Psoas muscle (tissue), 8 donors: ENCODE measurements around the gene PCYOX1L. TPM values are rescaled to one million over a fixed set of nuclear protein-coding genes. Genes with fewer than 3 reads are reported as not detected.
A peak's percentile ranks its signal among the peaks of the same experiment; 100 is the strongest.

Experiments used
- ATAC-seq, 4 donors: fragments of 200-7000 bp; cut with Tn5 transposase; one replicate each; pipeline ENCODE4 v1.9.1; 2020; ENCODE audit warnings: moderate library complexity in 3 of 4, mild to moderate bottlenecking in 2 of 4
- DNase-seq, 2 donors: peaks; one replicate each; pipeline ENCODE4 v3.0.0-alpha.2; 2020
- H3K27ac ChIP-seq: fragments of 200-600 bp; one replicate; pipeline ENCODE4 v1.8.0; 2022
- H3K27me3 ChIP-seq, 3 donors: fragments of 200-600 bp in 1 of 3; one replicate each; pipeline versions ENCODE4 v1.6.1 to v1.8.0; 2013 to 2022; ENCODE audit warnings: low read length in 2 of 3, mild to moderate bottlenecking in 2 of 3, moderate library complexity in 1 of 3; ENCODE audit not compliant: insufficient read depth in 3 of 3
- H3K36me3 ChIP-seq, 2 donors: fragments of 200-600 bp in 1 of 2; one replicate each; pipeline versions ENCODE4 v1.6.1 to v1.8.0; 2013 to 2022; ENCODE audit warnings: low read depth in 1 of 2, mild to moderate bottlenecking in 1 of 2, moderate library complexity in 1 of 2; ENCODE audit not compliant: insufficient read depth in 1 of 2
- H3K4me1 ChIP-seq: fragments of 200-600 bp; one replicate; pipeline ENCODE4 v1.8.0; 2022
- H3K4me3 ChIP-seq: fragments of 200-600 bp; one replicate; pipeline ENCODE4 v1.8.0; 2022; ENCODE audit warnings: mild to moderate bottlenecking
- H3K9me3 ChIP-seq: fragments of 200-600 bp; one replicate; pipeline ENCODE4 v1.8.0; 2022
- WGBS, 3 donors: extraction: QIAGEN DNeasy Blood & Tissue Kit; methylation state at CpG; one replicate each; pipeline versions ENCODE4 v1.1.6 to v1.1.7; 2013; 5-methylcytosine and 5-hydroxymethylcytosine counted together
- intact Hi-C, 2 donors: fragments of 100-400 bp; cut with DNase I; formaldehyde crosslinking; loops; one replicate each; pipeline versions ENCODE4 v1.11.0 to v1.14.2; 2022
- polyA plus RNA-seq, 3 donors: library from polyadenylated mRNA; stranded (reverse); fragments of 200-250 nt; gene quantifications; one replicate each; pipeline ENCODE4 v1.2.3, GENCODE V29; 2013
- total RNA-seq, 4 donors: library from RNA; stranded (reverse); fragmentation: NEBNext Ultra II Directional in 2 of 4; extraction: Animal tissue kit (Norgen Biotek cat#: 25700) in 2 of 4; gene quantifications; one replicate each; pipeline versions ENCODE4 v1.2.1 to v1.2.4, GENCODE V29; 2021 to 2023
- TF ChIP-seq, protein P1 (sequence below): fragments of 200-600 bp; IDR thresholded peaks from one replicate; pipeline ENCODE4 v1.8.0; 2022; ENCODE audit warnings: antibody characterized with exemption
- donor health status: healthy with polysubstance abuse.
- donor health status: DM: no; HTN: no; CAD: no; lungs with moderate emphysema.
- donor health status: Bipolar disorder and iron deficiency.
- donor health status: healthy.
- donor health status: DM: yes; HTN: yes; CAD: no.
- donor health status: DM: no; HTN: no; CAD: no.
- donor health status: DM: no; HTN: no; CAD: no.
- donor health status: DM: yes; HTN: yes; CAD: no.

PCYOX1L gene
- total and polyA plus RNA-seq, 7 donors, result 0.28 to 2.7 (median 0.70) TPM

DNA sequence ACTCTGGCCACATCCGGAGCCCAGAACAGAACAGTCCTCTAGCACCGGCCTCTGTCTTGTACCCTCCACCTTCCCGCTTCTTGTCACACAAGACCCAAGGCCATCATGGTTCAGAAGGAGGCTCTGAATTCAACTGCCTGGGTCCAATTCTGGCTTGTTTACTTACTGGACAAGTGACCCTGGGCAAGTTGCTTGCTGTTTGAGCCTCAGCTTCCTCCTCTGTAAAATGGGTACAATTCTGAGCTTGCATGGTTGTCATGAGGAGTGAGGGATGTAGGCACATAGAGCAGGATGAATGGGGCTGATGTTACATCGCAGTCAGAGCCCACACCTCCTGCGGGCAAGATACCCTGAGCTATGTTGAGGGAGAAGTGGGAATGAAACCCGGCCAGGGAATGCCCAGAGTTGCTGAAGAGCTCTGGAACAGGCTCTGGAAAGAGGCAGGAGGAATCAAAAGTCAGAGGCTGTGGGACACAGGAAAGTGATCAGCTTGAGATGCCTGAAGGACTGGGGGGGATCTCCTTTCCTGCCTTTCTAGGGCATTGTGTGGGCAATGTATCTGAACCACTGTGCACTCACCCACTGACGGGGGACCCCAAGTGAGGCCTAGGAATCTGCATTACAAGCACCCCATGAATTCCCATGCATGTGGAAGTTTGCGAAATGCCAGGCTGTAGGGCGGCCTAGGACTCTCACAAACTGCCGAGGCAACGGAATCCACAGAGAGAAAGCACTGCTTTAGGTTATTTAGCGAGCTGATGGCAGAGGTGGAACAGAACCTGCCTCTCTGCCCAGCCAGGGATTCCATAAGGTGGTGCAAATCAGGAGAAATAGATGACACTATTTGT is 50.6 kb downstream of the PCYOX1L start:
- ATAC-seq (no peak), DNase-seq (no peak)
- no peaks in the 10 kb centered on the region for H3K27me3 ChIP-seq
- intact Hi-C loops, result no loop called here
- TF ChIP-seq, protein P1, sequence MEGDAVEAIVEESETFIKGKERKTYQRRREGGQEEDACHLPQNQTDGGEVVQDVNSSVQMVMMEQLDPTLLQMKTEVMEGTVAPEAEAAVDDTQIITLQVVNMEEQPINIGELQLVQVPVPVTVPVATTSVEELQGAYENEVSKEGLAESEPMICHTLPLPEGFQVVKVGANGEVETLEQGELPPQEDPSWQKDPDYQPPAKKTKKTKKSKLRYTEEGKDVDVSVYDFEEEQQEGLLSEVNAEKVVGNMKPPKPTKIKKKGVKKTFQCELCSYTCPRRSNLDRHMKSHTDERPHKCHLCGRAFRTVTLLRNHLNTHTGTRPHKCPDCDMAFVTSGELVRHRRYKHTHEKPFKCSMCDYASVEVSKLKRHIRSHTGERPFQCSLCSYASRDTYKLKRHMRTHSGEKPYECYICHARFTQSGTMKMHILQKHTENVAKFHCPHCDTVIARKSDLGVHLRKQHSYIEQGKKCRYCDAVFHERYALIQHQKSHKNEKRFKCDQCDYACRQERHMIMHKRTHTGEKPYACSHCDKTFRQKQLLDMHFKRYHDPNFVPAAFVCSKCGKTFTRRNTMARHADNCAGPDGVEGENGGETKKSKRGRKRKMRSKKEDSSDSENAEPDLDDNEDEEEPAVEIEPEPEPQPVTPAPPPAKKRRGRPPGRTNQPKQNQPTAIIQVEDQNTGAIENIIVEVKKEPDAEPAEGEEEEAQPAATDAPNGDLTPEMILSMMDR, result no peak
- H3K4me1 ChIP-seq, result no peaks in the 10 kb centered on the region
- H3K4me3 ChIP-seq, result peak overlapping the region; percentile 59
- H3K9me3 ChIP-seq, result no peaks in the 10 kb centered on the region
- no peaks in the 10 kb centered on the region for H3K36me3 ChIP-seq
- peak overlapping the region; percentile 66 for H3K27ac ChIP-seq
- WGBS, 3 donors, result 85 to 90% (median 89%) methylated on average over 12 of the region's 12 CpGs

- no peaks in the 10 kb centered on the region for H3K27me3 ChIP-seq
- ATAC-seq, result no peak
- peak overlapping the region; percentile 66 for H3K27ac ChIP-seq
- H3K36me3 ChIP-seq, result no peaks in the 10 kb centered on the region
- TF ChIP-seq, protein P1, result no peak
- peak overlapping the region; percentile 59 for H3K4me3 ChIP-seq
- intact Hi-C loops, result no loop called here
- DNase-seq, result no peak
- WGBS, 3 donors, result 68 to 82% (median 76%) methylated on average over 6 of the region's 6 CpGs
- no peaks in the 10 kb centered on the region for H3K4me1 ChIP-seq
- no peaks in the 10 kb centered on the region for H3K9me3 ChIP-seq
Observed at GRCh38 chr5:149409268-149409948, 51.6 kb downstream of the PCYOX1L start.

GRCh38 chr5:149410071-149410470 is 52.2 kb downstream of the PCYOX1L start:
- Histone ChIP-seq H3K4me1 (no peaks in the 10 kb centered on the region), H3K27ac (peak overlapping the region; percentile 66), H3K4me3 (peak overlapping the region; percentile 59), H3K27me3 (no peaks in the 10 kb centered on the region), H3K9me3 (no peaks in the 10 kb centered on the region), H3K36me3 (no peaks in the 10 kb centered on the region)
- ATAC-seq (no peak), DNase-seq (no peak)
- 87 to 96% (median 88%) methylated on average over 7 of the region's 7 CpGs for WGBS, 3 donors
- TF ChIP-seq, protein P1, result no peak
- intact Hi-C loops, result no loop called here

DNA sequence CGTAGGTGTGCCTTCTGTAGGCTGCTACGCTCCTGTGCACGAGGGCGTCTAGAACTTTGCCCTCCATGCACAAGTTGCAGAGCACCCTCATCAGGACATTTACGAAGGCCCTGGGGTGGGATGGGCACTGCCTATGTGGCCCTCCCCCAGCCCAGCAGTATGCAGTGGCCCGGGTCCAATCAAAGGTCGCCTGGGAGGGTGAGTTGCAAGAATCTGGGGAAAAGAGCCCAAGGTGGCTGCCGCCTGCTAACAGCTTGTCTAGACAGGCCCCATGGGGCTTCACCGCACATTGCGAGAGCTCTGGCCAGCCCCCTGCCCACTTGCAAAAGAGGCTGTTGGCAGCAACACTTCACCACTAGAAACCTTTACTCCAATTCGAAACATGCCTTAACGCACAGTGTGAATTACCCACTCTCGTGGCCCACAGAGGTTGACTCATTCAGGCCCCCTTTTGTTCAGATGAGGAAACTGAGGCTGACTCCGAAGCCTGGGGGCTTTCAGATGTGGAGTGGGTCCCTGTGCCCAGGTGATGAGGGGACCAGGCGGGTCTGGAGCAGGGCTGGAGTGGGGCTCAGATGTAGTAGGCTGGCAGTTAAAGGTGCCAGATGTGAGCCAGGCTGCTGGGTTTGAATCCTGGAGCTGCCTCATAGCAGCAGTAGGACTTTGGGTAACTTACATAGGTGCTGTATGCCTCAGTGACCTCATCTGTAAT is 53.0 kb downstream of the PCYOX1L start:
- DNase-seq, result no peak
- no peaks in the 10 kb centered on the region for H3K9me3 ChIP-seq
- no peaks in the 10 kb centered on the region for H3K36me3 ChIP-seq
- H3K4me3 ChIP-seq, result peak overlapping the region; percentile 59
- H3K4me1 ChIP-seq, result no peaks in the 10 kb centered on the region
- whole genome bisulfite sequencing, 3 donors, result 74 to 83% (median 81%) methylated on average over 15 of the region's 15 CpGs
- TF ChIP-seq, protein P1, result no peak
- intact Hi-C loops, result no loop called here
- peak overlapping the region; percentile 66 for H3K27ac ChIP-seq
- H3K27me3 ChIP-seq, result no peaks in the 10 kb centered on the region
- no peak for ATAC-seq
